Thoracic aorta (tissue), 2 donors: ENCODE results near the gene MTUS2. TPM values are rescaled to one million over a fixed set of nuclear protein-coding genes. Genes with fewer than 3 reads are reported as not detected.

Experiments used
- ATAC-seq: fragments of 150-250 bp; one replicate; pipeline ENCODE4 v1.8.0; 2017; ENCODE audit warnings: low read depth; ENCODE audit not compliant: insufficient number of reproducible peaks, low FRiP score
- DNase-seq: peaks from one replicate; pipeline ENCODE4 v3.0.0-alpha.2; 2020; ENCODE audit warnings: low spot score
- H3K27ac ChIP-seq, 2 donors: fragments of 200-600 bp; sonication (generic); 1 replicate in 1 of 2; 2 replicates in 1 of 2; pipeline ENCODE4 v1.5.1; 2016; ENCODE audit warnings: mild to moderate bottlenecking in 2 of 2, moderate library complexity in 2 of 2
- H3K27me3 ChIP-seq: fragments of 200-600 bp; sonication (generic); replicated peaks from 2 replicates; pipeline ENCODE4 v1.6.0; 2016; ENCODE audit warnings: mild to moderate bottlenecking; ENCODE audit not compliant: insufficient read depth
- H3K36me3 ChIP-seq: fragments of 200-600 bp; sonication (generic); one replicate; pipeline ENCODE4 v1.5.1; 2016
- H3K4me1 ChIP-seq, 2 donors: fragments of 200-600 bp; sonication (generic); 1 replicate in 1 of 2; 2 replicates in 1 of 2; pipeline versions ENCODE4 v1.5.1 to v1.6.0; 2016; ENCODE audit warnings: low read depth in 2 of 2, mild to moderate bottlenecking in 1 of 2; ENCODE audit not compliant: control insufficient read depth in 1 of 2
- H3K4me3 ChIP-seq: fragments of 200-600 bp; sonication (generic); 2 replicates; pipeline ENCODE4 v1.5.1; 2016; ENCODE audit warnings: mild to moderate bottlenecking
- H3K9me3 ChIP-seq: fragments of 200-600 bp; sonication (generic); 2 replicates; pipeline ENCODE4 v1.5.1; 2016
- total RNA-seq, 2 donors: library from RNA; depleted of rRNA; stranded (reverse); fragments of >200 nt; gene quantifications; one replicate each; pipeline versions ENCODE4 v1.1.0 to v1.2.3, GENCODE V29; 2016
- TF ChIP-seq, protein P1 (sequence below): fragments of 200-600 bp; sonication (generic); IDR thresholded peaks from one replicate; pipeline ENCODE4 v1.5.1; 2019; ENCODE audit warnings: antibody characterized with exemption

Gene MTUS2
- total RNA-seq, 2 donors from 2014 or later, result 14.9 to 26.4 TPM

DNA sequence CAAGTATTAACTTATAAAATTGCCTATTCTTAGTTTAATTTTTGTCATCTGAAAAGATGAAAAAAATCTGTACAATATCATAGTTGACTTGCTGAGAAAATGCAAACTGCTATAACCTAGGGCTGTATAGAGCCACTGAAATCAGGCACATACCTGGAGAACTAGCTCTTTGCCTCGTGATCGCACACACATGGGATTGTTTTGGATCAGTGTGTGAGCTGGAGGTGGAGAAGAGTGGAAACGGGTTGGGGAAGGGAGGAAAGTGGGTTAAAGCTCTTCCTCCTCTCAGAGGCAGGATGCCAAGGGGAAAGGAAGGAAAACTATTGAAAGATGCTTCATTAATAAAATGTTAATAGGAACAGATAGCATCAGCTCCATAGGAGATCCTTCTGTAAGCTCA lies 2.7 kb downstream of the MTUS2 start:
- ATAC-seq (no peak), DNase-seq (no peak)
- Histone ChIP-seq H3K4me3 (peak overlapping the region; percentile 94), H3K27me3 (no peaks in the 10 kb centered on the region), H3K27ac (peak overlapping the region in 1 of 2 donors; percentile 53), H3K4me1 (peaks cover 7 to 11% of the 10 kb centered on the region in 2 donors), H3K36me3 (no peaks in the 10 kb centered on the region), H3K9me3 (peaks cover 1% of the 10 kb centered on the region)
- TF ChIP-seq, protein P1, sequence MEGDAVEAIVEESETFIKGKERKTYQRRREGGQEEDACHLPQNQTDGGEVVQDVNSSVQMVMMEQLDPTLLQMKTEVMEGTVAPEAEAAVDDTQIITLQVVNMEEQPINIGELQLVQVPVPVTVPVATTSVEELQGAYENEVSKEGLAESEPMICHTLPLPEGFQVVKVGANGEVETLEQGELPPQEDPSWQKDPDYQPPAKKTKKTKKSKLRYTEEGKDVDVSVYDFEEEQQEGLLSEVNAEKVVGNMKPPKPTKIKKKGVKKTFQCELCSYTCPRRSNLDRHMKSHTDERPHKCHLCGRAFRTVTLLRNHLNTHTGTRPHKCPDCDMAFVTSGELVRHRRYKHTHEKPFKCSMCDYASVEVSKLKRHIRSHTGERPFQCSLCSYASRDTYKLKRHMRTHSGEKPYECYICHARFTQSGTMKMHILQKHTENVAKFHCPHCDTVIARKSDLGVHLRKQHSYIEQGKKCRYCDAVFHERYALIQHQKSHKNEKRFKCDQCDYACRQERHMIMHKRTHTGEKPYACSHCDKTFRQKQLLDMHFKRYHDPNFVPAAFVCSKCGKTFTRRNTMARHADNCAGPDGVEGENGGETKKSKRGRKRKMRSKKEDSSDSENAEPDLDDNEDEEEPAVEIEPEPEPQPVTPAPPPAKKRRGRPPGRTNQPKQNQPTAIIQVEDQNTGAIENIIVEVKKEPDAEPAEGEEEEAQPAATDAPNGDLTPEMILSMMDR, result no peak

GRCh38 chr13:28825379-28825778 lies 5.2 kb downstream of the MTUS2 start:
- Histone ChIP-seq H3K27ac (no peak overlapping the region), H3K4me3 (no peak overlapping the region), H3K9me3 (peaks cover 11% of the 10 kb centered on the region), H3K4me1 (peaks cover 4 to 6% of the 10 kb centered on the region in 2 donors), H3K27me3 (no peaks in the 10 kb centered on the region), H3K36me3 (no peaks in the 10 kb centered on the region)
- ATAC-seq (no peak), DNase-seq (no peak)
- TF ChIP-seq, protein P1, result no peak

GRCh38 chr13:28826368-28826767 lies 6.2 kb downstream of the MTUS2 start:
- ATAC-seq, result no peak
- H3K36me3 ChIP-seq, result no peaks in the 10 kb centered on the region
- H3K4me3 ChIP-seq, result no peak overlapping the region
- peaks cover 19% of the 10 kb centered on the region for H3K9me3 ChIP-seq
- no peak overlapping the region for H3K27ac ChIP-seq
- peaks cover 3 to 6% of the 10 kb centered on the region in 2 donors for H3K4me1 ChIP-seq
- TF ChIP-seq, protein P1, result no peak
- H3K27me3 ChIP-seq, result no peaks in the 10 kb centered on the region
- DNase-seq, result no peak

- DNase-seq, result no peak
- Histone ChIP-seq H3K4me3 (no peak overlapping the region), H3K27me3 (no peaks in the 10 kb centered on the region), H3K27ac (no peak overlapping the region), H3K9me3 (peaks cover 19% of the 10 kb centered on the region), H3K36me3 (no peaks in the 10 kb centered on the region), H3K4me1 (peaks cover 0 to 2% of the 10 kb centered on the region in 2 donors)
- no peak for ATAC-seq
- TF ChIP-seq, protein P1, result no peak
Measured at GRCh38 chr13:28830580-28830979, 10.4 kb downstream of the MTUS2 start.

- TF ChIP-seq, protein P1, result no peak
Measured at GRCh38 chr13:28831117-28831516, 11.0 kb downstream of the MTUS2 start.

More at GRCh38 chr13:28831117-28831516, 11.0 kb downstream of the MTUS2 start:
- no peak for ATAC-seq
- DNase-seq, result no peak
- no peaks in the 10 kb centered on the region for H3K36me3 ChIP-seq
- H3K4me3 ChIP-seq, result no peak overlapping the region
- H3K9me3 ChIP-seq, result peaks cover 19% of the 10 kb centered on the region
- no peaks in the 10 kb centered on the region for H3K27me3 ChIP-seq
- H3K27ac ChIP-seq, result no peak overlapping the region
- H3K4me1 ChIP-seq, result peaks cover under 1 to 4% of the 10 kb centered on the region in 2 donors
